Prostate gland (tissue), 2 donors: ENCODE data around the gene TMEM132E. TPM values are rescaled to one million over a fixed set of nuclear protein-coding genes. Genes with fewer than 3 reads are reported as not detected.

Experiments
- DNase-seq: peaks from one replicate; pipeline ENCODE4 v3.0.0-alpha.2; 2019; ENCODE audit warnings: low spot score
- H3K27ac ChIP-seq, 2 donors: fragments of 200-600 bp; sonication (generic); 2 replicates each; pipeline ENCODE4 v1.5.1; 2017 to 2019
- H3K27me3 ChIP-seq: fragments of 200-600 bp; sonication (generic); replicated peaks from 2 replicates; pipeline ENCODE4 v1.5.1; 2019; ENCODE audit not compliant: insufficient read depth
- H3K36me3 ChIP-seq, 2 donors: fragments of 200-600 bp; sonication (generic); 1 replicate in 1 of 2; 2 replicates in 1 of 2; pipeline versions ENCODE4 v1.5.1 to v1.8.1; 2017 to 2019
- H3K4me1 ChIP-seq: fragments of 200-600 bp; sonication (generic); replicated peaks from 2 replicates; pipeline ENCODE4 v1.5.1; 2019
- H3K4me3 ChIP-seq, 2 donors: fragments of 200-600 bp; sonication (generic); 2 replicates each; pipeline ENCODE4 v1.5.1; 2017 to 2019
- H3K9me3 ChIP-seq: fragments of 200-600 bp; sonication (generic); 2 replicates; pipeline ENCODE4 v1.5.1; 2017
- CTCF ChIP-seq, 4 experiments: fragments of 200-600 bp in 2 of 4; fragments of 450-650 bp in 2 of 4; sonication (generic) in 2 of 4; IDR thresholded peaks; 1 replicate in 3 of 4; 2 replicates in 1 of 4; pipeline ENCODE4 v1.5.1; 2016 to 2019; ENCODE audit warnings: antibody characterized with exemption in 4 of 4, mild to moderate bottlenecking in 2 of 4, moderate library complexity in 2 of 4
- POLR2A ChIP-seq: fragments of 450-650 bp; IDR thresholded peaks from one replicate; pipeline ENCODE4 v1.6.1; 2016; ENCODE audit warnings: antibody characterized with exemption, mild to moderate bottlenecking
- POLR2AphosphoS5 ChIP-seq: sonication (generic); formaldehyde crosslinking; IDR thresholded peaks from one replicate; pipeline ENCODE4 v1.6.1; 2017; ENCODE audit warnings: antibody characterized with exemption
- WGBS: methylation state at CpG from one replicate; pipeline ENCODE4 v1.1.5; 2018; 5-methylcytosine and 5-hydroxymethylcytosine counted together
- intact Hi-C: fragments of 100-400 bp; cut with DNase I; formaldehyde crosslinking; loops from one replicate; pipeline ENCODE4 v1.14.2; 2022
- total RNA-seq, 2 donors: library from RNA; depleted of rRNA; stranded (reverse); fragments of >200 nt; gene quantifications; one replicate each; pipeline ENCODE4 v1.1.0, GENCODE V29; 2016

Gene TMEM132E
- total RNA-seq, 2 donors from 2014 or later = 1.0 TPM; not detected in 1

- Histone ChIP-seq H3K36me3 (no peaks in the 10 kb centered on the region), H3K4me1 (no peaks in the 10 kb centered on the region), H3K27me3 (no peaks in the 10 kb centered on the region), H3K27ac (no peak overlapping the region), H3K9me3 (no peaks in the 10 kb centered on the region), H3K4me3 (no peak overlapping the region)
- intact Hi-C loops = no loop called here
- no peak for DNase-seq
- no peak for TF ChIP-seq CTCF (IDR thresholded peaks at IDR 0.05)
- no peak for TF ChIP-seq POLR2AphosphoS5
- no peak for TF ChIP-seq POLR2A
- 59% methylated on average over 7 of the region's 7 CpGs for WGBS
Measured at GRCh38 chr17:34670618-34671017, 91.2 kb downstream of the TMEM132E start.

GRCh38 chr17:34671191-34671590 is 91.8 kb downstream of the TMEM132E start:
- H3K9me3 ChIP-seq = no peaks in the 10 kb centered on the region
- no peaks in the 10 kb centered on the region for H3K4me1 ChIP-seq
- intact Hi-C loops = no loop called here
- TF ChIP-seq POLR2AphosphoS5 = no peak
- TF ChIP-seq CTCF (IDR thresholded peaks at IDR 0.05) = no peak
- TF ChIP-seq POLR2A = no peak
- no peak for DNase-seq
- 68% methylated on average over 4 of the region's 4 CpGs for WGBS
- H3K27ac ChIP-seq = no peak overlapping the region
- no peak overlapping the region for H3K4me3 ChIP-seq
- no peaks in the 10 kb centered on the region for H3K36me3 ChIP-seq
- H3K27me3 ChIP-seq = no peaks in the 10 kb centered on the region

- 68% methylated on average over 3 of the region's 3 CpGs for WGBS
Measured at GRCh38 chr17:34672176-34672785, 92.9 kb downstream of the TMEM132E start.

GRCh38 chr17:34673516-34673915 is 94.1 kb downstream of the TMEM132E start:
- no peaks in the 10 kb centered on the region for H3K4me1 ChIP-seq
- no peaks in the 10 kb centered on the region for H3K9me3 ChIP-seq
- 92% methylated on average over 2 of the region's 2 CpGs for WGBS
- H3K27me3 ChIP-seq = no peaks in the 10 kb centered on the region
- no peak overlapping the region for H3K27ac ChIP-seq
- intact Hi-C loops = no loop called here
- DNase-seq = no peak
- no peak overlapping the region for H3K4me3 ChIP-seq
- TF ChIP-seq CTCF (IDR thresholded peaks at IDR 0.05) (no peak), POLR2A (no peak), POLR2AphosphoS5 (no peak)
- no peaks in the 10 kb centered on the region for H3K36me3 ChIP-seq

More at GRCh38 chr17:34672176-34672785, 92.9 kb downstream of the TMEM132E start:
- no peaks in the 10 kb centered on the region for H3K27me3 ChIP-seq
- no peak for TF ChIP-seq CTCF (IDR thresholded peaks at IDR 0.05)
- no peak for TF ChIP-seq POLR2AphosphoS5
- TF ChIP-seq POLR2A = no peak
- no peaks in the 10 kb centered on the region for H3K9me3 ChIP-seq
- intact Hi-C loops = no loop called here
- H3K4me3 ChIP-seq = no peak overlapping the region
- H3K36me3 ChIP-seq = no peaks in the 10 kb centered on the region
- H3K27ac ChIP-seq = no peak overlapping the region
- DNase-seq = no peak
- no peaks in the 10 kb centered on the region for H3K4me1 ChIP-seq
